ENCODE measurements around the gene CIDEA. TPM values are rescaled to one million over a fixed set of nuclear protein-coding genes. Genes with fewer than 3 reads are reported as not detected.

CIDEA gene
- total and polyA plus RNA-seq, 2 donors (not counting 1 experiment from before 2014, with no cell fraction given), result 0.12 to 1.7 TPM

- Histone ChIP-seq H3K27me3 (ENCODE audit: control insufficient read depth, insufficient read depth, low read length) (no peaks in the 10 kb centered on the region), H3K79me2 (ENCODE audit: control insufficient read depth, insufficient read depth, low read length) (peaks cover 22% of the 10 kb centered on the region), H3K36me3 (ENCODE audit: control insufficient read depth, insufficient read depth, low read length) (no peaks in the 10 kb centered on the region), H2AFZ (ENCODE audit: low read length) (no peak overlapping the region), H3K9ac (ENCODE audit: insufficient read depth, low read length) (no peak overlapping the region), H3K9me3 (ENCODE audit: control insufficient read depth, insufficient read depth, low read depth, low read length) (no peaks in the 10 kb centered on the region), H4K20me1 (ENCODE audit: control insufficient read depth, extremely low read depth, insufficient read depth, low read length) (no peaks in the 10 kb centered on the region), H3K4me1 (ENCODE audit: control insufficient read depth, extremely low read depth, insufficient read depth, low read length) (peaks cover 4% of the 10 kb centered on the region), H3K27ac (ENCODE audit: insufficient read depth, low read length) (no peak overlapping the region), H3K4me3 (replicated peaks in 1 of 4; ENCODE audit: control extremely low read depth in 1 of 4, insufficient read depth in 1 of 4, low read depth in 3 of 4, low read length in 4 of 4) (no peak overlapping the region), H3K4me2 (ENCODE audit: extremely low read depth, insufficient read depth, low read length) (no peak overlapping the region)
- TF ChIP-seq CTCF (conservative IDR thresholded peaks at IDR 0.05 in 1 of 2, IDR thresholded peaks at IDR 0.05 in 1 of 2; ENCODE audit: low read depth in 1 of 2, low read length in 2 of 2) (no peak), EZH2 (IDR thresholded peaks at IDR 0.05; ENCODE audit: low read length, missing control alignments) (no peak)
- peak in 1 of 2 donors; percentile 69 for DNase-seq (ENCODE audit: low read depth in 2 of 2)
Measured at GRCh38 chr18:12304351-12305210, 50.4 kb downstream of the CIDEA start.

GRCh38 chr18:12305211-12305610 is 51.0 kb downstream of the CIDEA start:
- H3K9me3 ChIP-seq (ENCODE audit: control insufficient read depth, insufficient read depth, low read depth, low read length), result no peaks in the 10 kb centered on the region
- no peak overlapping the region for H3K27ac ChIP-seq (ENCODE audit: insufficient read depth, low read length)
- H3K27me3 ChIP-seq (ENCODE audit: control insufficient read depth, insufficient read depth, low read length), result no peaks in the 10 kb centered on the region
- H3K4me3 ChIP-seq (replicated peaks in 1 of 4; ENCODE audit: control extremely low read depth in 1 of 4, insufficient read depth in 1 of 4, low read depth in 3 of 4, low read length in 4 of 4), result no peak overlapping the region
- no peak overlapping the region for H3K4me2 ChIP-seq (ENCODE audit: extremely low read depth, insufficient read depth, low read length)
- H4K20me1 ChIP-seq (ENCODE audit: control insufficient read depth, extremely low read depth, insufficient read depth, low read length), result no peaks in the 10 kb centered on the region
- H3K36me3 ChIP-seq (ENCODE audit: control insufficient read depth, insufficient read depth, low read length), result no peaks in the 10 kb centered on the region
- H3K79me2 ChIP-seq (ENCODE audit: control insufficient read depth, insufficient read depth, low read length), result peaks cover 27% of the 10 kb centered on the region
- H3K9ac ChIP-seq (ENCODE audit: insufficient read depth, low read length), result no peak overlapping the region
- peaks cover 4% of the 10 kb centered on the region for H3K4me1 ChIP-seq (ENCODE audit: control insufficient read depth, extremely low read depth, insufficient read depth, low read length)
- TF ChIP-seq CTCF (conservative IDR thresholded peaks at IDR 0.05 in 1 of 2, IDR thresholded peaks at IDR 0.05 in 1 of 2; ENCODE audit: low read depth in 1 of 2, low read length in 2 of 2) (no peak), EZH2 (IDR thresholded peaks at IDR 0.05; ENCODE audit: low read length, missing control alignments) (no peak)
- H2AFZ ChIP-seq (ENCODE audit: low read length), result no peak overlapping the region
- DNase-seq (ENCODE audit: low read depth in 2 of 2), result no peak

DNA sequence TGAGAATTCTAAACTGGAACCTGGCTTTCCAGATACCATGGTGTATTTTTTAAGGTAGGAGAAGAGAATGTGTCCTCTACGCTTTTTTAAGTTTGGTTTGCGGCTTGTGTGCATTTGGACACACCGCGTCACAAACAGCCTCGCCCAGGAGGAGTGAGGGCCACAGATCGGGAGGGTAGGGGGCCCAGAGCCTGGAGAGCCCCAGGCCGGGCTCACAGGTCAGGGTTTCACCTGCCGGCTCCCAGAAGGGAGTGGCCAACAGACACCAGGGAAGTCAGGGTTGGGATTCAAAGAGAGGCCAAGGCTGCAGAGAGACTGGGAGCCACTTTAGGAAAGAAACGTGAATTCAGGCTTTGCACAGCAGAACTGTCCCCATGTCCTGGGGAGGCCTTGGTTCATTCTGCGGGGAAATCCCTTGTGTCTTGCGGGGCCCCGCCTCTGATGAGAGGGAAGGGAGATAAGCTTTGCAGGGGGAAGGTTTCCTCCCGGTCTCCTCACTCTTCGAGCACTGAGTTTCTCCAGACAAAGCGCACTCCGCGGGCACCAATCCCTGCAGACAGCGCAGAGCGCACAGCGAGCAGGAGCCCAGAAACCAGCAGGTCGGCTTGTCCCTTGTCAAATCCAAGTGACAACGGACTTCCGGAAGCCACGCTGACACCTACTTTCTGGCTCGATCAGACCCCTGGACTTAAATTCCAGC is 51.9 kb downstream of the CIDEA start:
- Histone ChIP-seq H3K9me3 (ENCODE audit: control insufficient read depth, insufficient read depth, low read depth, low read length) (no peaks in the 10 kb centered on the region), H3K4me1 (ENCODE audit: control insufficient read depth, extremely low read depth, insufficient read depth, low read length) (peaks cover 7% of the 10 kb centered on the region), H2AFZ (ENCODE audit: low read length) (no peak overlapping the region), H4K20me1 (ENCODE audit: control insufficient read depth, extremely low read depth, insufficient read depth, low read length) (no peaks in the 10 kb centered on the region), H3K36me3 (ENCODE audit: control insufficient read depth, insufficient read depth, low read length) (peaks cover 3% of the 10 kb centered on the region), H3K27ac (ENCODE audit: insufficient read depth, low read length) (peak overlapping the region; percentile 94), H3K27me3 (ENCODE audit: control insufficient read depth, insufficient read depth, low read length) (no peaks in the 10 kb centered on the region), H3K4me2 (ENCODE audit: extremely low read depth, insufficient read depth, low read length) (peak overlapping the region; percentile 96), H3K4me3 (replicated peaks in 1 of 4; ENCODE audit: control extremely low read depth in 1 of 4, insufficient read depth in 1 of 4, low read depth in 3 of 4, low read length in 4 of 4) (peak overlapping the region; percentile 31 to 84 (median 54)), H3K79me2 (ENCODE audit: control insufficient read depth, insufficient read depth, low read length) (peaks cover 35% of the 10 kb centered on the region), H3K9ac (ENCODE audit: insufficient read depth, low read length) (peak overlapping the region; percentile 4)
- DNase-seq (ENCODE audit: low read depth in 2 of 2), result no peak
- TF ChIP-seq EZH2 (IDR thresholded peaks at IDR 0.05; ENCODE audit: low read length, missing control alignments) (no peak), CTCF (conservative IDR thresholded peaks at IDR 0.05 in 1 of 2, IDR thresholded peaks at IDR 0.05 in 1 of 2; ENCODE audit: low read depth in 1 of 2, low read length in 2 of 2) (no peak)
